Liver (tissue), 3 donors: ENCODE measurements around the gene NUP160.

ENCODE experiments used
- GABPA ChIP-seq, 2 donors: IDR thresholded peaks in 1 of 2; conservative IDR thresholded peaks in 1 of 2; 2 replicates each; pipeline ENCODE4 v1.6.1; 2016; ENCODE audit warnings: antibody characterized with exemption in 2 of 2, mild to moderate bottlenecking in 1 of 2, moderate library complexity in 1 of 2
- JUND ChIP-seq, 2 donors: IDR thresholded peaks; 2 replicates each; pipeline ENCODE4 v1.6.1; 2016; ENCODE audit warnings: antibody characterized with exemption in 2 of 2
- NR2F2 ChIP-seq: IDR thresholded peaks from 2 replicates; pipeline ENCODE4 v1.6.1; 2016; ENCODE audit warnings: antibody characterized with exemption
- RXRA ChIP-seq, 2 donors: IDR thresholded peaks; 2 replicates each; pipeline ENCODE4 v1.6.1; 2017 to 2018; ENCODE audit warnings: antibody characterized with exemption in 2 of 2, mild to moderate bottlenecking in 1 of 2
- TF ChIP-seq, protein P1 (sequence below): fragments of 150-350 bp; IDR thresholded peaks from 2 replicates; pipeline ENCODE4 v1.5.1; 2017; ENCODE audit warnings: improper control_type of control experiment, low read depth, low read length; ENCODE audit not compliant: missing input control
- donor health status: healthy.
- donor health status: healthy.

DNA sequence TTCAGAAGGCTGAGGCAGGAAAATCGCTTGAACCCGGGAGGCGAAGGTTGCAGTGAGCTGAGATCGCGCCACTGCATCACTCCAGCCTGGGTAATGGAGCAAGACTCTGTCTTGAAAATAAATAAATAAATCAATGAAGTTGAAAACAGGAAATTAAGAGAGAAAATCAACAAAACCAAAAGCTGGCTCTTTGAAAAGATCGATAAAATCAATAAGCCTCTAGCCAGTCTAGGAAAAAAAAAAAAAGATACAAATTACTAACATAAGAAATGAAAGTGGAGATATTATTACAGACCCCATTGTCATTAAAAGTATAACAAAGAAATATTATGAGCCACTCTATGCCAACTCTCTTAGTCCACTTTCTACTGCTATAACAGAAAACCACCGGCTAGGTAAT, 48.0 kb upstream of the NUP160 start:
- TF ChIP-seq RXRA (IDR thresholded peaks at IDR 0.05) (no peak), NR2F2 (no peak), GABPA (IDR thresholded peaks at IDR 0.05 in 1 of 2, conservative IDR thresholded peaks at IDR 0.05 in 1 of 2) (no peak), JUND (IDR thresholded peaks at IDR 0.05) (no peak)
- TF ChIP-seq, protein P1, sequence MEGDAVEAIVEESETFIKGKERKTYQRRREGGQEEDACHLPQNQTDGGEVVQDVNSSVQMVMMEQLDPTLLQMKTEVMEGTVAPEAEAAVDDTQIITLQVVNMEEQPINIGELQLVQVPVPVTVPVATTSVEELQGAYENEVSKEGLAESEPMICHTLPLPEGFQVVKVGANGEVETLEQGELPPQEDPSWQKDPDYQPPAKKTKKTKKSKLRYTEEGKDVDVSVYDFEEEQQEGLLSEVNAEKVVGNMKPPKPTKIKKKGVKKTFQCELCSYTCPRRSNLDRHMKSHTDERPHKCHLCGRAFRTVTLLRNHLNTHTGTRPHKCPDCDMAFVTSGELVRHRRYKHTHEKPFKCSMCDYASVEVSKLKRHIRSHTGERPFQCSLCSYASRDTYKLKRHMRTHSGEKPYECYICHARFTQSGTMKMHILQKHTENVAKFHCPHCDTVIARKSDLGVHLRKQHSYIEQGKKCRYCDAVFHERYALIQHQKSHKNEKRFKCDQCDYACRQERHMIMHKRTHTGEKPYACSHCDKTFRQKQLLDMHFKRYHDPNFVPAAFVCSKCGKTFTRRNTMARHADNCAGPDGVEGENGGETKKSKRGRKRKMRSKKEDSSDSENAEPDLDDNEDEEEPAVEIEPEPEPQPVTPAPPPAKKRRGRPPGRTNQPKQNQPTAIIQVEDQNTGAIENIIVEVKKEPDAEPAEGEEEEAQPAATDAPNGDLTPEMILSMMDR: no peak
